GM10266 (cell line): ENCODE results near the gene HTRA1.

ENCODE experiments used
- DNase-seq: peaks from one replicate; pipeline ENCODE4 v3.0.0; 2012; ENCODE audit errors: extremely low spot score
- CTCF ChIP-seq: IDR thresholded peaks from 2 replicates; pipeline ENCODE4 v1.5.1; 2012; ENCODE audit warnings: mild to moderate bottlenecking, low read depth; ENCODE audit not compliant: control insufficient read depth, insufficient read depth; ENCODE audit errors: missing control alignments

The HTRA1 gene

GRCh38 chr10:122490268-122490667 is 28.9 kb downstream of the HTRA1 start:
- no peak for TF ChIP-seq CTCF
- no peak for DNase-seq

GRCh38 chr10:122490786-122491680 is 29.7 kb downstream of the HTRA1 start:
- no peak for TF ChIP-seq CTCF
- DNase-seq = no peak

GRCh38 chr10:122492006-122492405 is 30.7 kb downstream of the HTRA1 start:
- no peak for DNase-seq
- TF ChIP-seq CTCF = no peak

GRCh38 chr10:122492999-122493481 is 31.7 kb downstream of the HTRA1 start:
- no peak for TF ChIP-seq CTCF
- no peak for DNase-seq

GRCh38 chr10:122493761-122494160 is 32.4 kb downstream of the HTRA1 start:
- no peak for DNase-seq
- TF ChIP-seq CTCF = no peak

GRCh38 chr10:122494173-122494820 is 32.9 kb downstream of the HTRA1 start:
- TF ChIP-seq CTCF = no peak
- no peak for DNase-seq

- TF ChIP-seq CTCF = no peak
- DNase-seq = no peak
Measured at GRCh38 chr10:122494833-122495232, 33.5 kb downstream of the HTRA1 start.
